HG03139 (cell line): ENCODE measurements around the gene RPSA.
"Not testable (repeated sequence)": the region's sequence is repeated elsewhere in the genome, so short reads cannot be mapped to it uniquely, and the experiment has no call there.

Experiments
- ATAC-seq: cut with Tn5 transposase; IDR thresholded peaks from one replicate; pipeline ENCODE4 v1.9.1; 2021; ENCODE audit not compliant: unreplicated experiment

RPSA gene

DNA sequence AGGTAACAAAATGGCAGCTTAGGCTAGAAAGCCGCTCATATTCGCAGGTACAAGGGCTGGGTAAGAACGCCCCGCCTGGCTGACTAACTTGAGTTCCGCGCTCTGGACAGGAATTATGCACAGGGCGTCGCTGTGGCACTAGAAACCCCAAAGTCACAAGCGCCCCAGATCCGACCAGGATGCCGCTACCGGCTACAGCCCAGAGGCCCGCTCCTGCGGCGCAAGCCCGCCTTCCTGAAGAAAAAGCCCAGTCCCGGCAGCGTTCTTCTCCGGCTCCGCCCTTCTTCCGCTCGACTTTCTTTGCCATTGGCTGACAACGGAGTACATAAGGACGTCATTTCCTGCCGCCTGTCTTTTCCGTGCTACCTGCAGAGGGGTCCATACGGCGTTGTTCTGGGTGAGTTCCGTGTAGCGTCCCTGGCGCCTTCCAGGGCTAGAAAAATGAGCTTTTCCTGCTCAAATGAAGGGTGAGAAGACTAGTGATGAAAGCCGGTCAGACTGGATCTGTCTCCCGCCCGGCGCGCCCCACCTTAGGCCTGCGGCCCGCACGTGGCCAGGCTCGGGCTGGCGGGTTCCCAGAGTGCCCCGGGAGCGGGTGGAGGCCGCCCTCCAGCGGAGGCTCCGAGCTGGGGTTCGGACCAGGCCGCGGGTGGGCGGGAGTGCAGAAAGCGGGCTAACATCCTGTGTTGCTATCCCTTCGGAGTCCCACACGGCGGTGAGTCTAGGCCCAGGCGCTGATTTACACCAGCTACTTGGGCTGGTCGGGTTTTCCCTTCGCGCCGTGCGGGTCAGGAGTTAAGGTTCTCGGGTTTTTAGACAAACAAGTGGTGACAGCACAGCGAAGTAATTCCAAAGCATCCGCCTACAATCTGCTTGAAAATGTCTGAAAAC lies at the start of gene RPSA:
TSS of gene RPSA (plus strand) at position 353 of the 891 bp plus-strand sequence. CDS start 934 bp downstream, outside the sequence.
- ATAC-seq: peak; percentile 92

DNA sequence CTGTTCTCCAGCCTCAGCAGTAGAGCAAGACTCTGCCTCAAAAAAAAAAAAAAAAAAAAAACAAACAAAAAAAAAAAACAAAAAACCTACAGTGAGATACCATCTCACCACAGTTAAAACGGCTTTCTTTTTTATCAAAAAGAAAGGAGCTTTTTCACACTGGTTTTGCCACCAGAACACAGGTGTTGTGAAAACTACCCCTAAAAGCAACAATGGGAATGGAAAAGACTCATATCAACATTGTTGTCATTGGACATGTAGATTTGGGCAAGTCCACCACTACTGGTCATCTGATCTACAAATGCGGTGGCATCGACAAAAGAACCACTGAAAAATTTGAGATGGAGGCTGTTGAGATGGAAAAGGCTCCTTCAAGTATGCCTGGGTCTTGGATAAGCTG lies 48.2 kb upstream of the RPSA start:
- no peak for ATAC-seq

DNA sequence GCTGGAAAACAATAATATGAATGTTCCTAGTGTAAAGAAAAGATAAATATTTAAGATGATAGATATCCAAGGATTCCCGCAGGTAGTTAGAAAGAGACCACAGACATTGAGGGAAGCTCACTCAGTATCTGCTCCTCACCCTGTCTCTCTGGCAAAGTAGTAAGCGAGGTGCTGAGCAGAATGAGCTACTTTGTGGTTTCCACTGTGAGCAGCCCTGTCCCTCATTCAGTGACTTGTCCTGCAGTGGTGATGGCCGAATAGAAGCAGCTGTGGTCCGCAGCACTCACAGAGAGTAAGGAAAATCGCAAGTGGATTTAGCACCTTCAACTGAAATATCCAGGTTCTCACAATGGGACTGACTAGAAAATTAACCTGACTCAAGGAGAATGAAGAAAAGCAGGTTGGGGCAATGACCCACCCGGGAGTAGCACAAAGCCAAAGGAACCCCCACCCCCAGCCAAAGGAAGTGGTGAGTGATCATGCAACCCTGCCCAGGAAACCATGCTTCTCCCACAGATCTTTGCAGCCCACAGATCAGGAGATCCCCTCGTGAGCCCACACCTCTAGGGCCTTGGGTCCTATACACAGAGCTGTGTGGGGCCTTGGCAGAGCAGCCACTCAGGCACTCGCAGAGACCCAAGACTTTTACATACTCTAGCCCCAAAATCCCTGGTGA lies 45.1 kb upstream of the RPSA start:
- ATAC-seq: no peak

DNA sequence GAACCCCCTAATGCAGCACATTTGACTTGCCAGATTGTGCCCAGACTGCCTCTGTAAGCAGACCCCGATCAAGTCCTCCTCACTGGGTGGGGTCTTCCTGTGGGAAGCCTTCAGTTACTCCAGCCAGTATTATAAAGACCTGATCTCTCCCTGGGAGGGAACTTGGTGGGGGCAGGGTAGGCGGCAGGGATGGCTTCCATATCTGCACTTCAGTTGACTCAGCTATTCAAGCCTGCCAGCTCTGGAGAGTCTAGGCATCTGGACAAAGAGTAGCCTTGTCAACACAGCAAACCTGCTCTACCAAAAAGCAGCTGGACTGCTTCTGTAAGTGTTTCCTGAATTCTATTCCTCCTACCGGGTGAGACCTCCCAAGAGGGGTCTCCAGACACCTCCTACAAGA lies 44.3 kb upstream of the RPSA start:
- ATAC-seq: no peak

DNA sequence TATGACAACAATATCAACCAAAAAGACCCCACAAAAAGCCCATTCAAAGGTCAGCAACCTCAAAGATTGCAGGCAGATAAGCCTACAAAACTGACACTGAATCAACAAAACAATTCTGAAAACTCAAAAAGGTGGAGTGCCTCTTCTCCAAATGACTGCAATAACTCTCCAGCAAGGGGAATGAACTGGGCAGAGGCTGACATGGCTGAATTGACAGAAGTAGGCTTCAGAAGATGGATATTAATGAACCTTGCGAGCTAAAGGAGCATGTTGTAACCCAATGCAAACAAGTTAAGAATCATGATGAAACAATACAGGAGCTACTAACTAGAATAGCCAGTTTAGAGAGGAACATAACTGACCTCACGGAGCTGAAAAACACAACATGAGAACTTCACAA lies 43.7 kb upstream of the RPSA start:
- no peak for ATAC-seq

DNA sequence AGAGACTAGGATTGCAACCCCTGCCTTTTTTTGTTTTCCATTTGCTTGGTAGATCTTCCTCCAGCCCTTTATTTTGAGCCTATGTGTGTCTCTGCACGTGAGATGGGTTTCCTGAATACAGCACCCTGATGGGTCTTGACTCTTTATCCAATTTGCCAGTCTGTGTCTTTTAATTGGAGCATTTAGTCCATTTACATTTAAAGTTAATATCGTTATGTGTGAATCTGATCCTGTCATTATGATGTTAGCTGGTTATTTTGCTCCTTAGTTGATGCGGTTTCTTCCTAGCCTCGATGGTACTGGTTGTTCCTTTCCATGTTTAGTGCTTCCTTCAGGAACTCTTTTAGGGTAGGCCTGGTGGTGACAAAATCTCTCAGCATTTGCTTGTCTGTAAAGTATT lies 36.1 kb upstream of the RPSA start:
- ATAC-seq: not testable (repeated sequence)

DNA sequence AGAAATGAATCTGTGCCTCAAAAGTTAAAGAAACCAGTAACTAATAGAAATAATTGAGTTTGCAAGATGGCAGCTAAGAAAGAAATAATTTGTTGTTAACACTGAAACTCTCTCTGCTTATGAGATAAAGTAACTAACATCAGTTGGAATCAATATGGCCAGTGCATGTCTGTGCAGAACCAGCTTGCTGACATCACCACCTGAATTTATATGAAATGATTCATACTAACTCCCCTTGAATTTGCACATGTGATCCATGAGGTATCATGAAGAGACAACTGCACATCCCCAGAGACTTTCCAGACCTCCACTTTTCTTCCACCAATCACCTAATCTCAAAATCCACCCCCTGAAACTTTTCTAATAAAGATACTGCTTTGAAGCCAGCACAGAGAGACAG lies 33.7 kb upstream of the RPSA start:
- no peak for ATAC-seq

DNA sequence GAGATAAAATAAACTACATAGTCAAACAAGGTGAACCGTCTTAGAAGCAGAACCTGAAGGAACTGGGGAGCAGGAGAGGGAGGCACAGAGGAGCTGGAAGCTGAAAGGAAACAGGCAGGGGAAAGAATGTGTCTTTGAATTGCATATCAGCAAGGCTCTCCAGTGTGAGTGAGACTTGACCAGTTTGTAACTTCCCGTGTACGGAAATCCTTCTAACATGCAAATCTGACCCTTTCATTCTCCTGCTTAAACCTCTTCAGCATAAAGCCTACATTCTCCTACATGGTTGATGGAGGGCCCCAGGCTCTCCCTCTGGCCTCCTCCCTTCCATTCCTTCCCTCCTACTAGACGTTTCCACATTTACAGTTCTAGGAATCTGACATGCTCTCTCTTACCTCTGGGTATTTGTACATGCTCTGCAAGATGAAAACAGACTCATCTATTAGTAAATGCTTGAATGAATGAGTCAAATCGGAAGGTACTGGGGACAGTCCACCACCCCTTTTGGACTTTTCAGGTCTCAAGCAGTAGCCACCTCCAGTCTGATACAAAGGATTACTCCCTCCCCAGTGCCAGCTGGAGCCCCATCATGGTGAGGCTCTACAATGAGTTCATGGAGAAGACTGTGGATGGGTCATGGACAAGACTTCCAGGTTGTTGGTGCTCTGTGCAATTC lies 29.4 kb upstream of the RPSA start:
- no peak for ATAC-seq

DNA sequence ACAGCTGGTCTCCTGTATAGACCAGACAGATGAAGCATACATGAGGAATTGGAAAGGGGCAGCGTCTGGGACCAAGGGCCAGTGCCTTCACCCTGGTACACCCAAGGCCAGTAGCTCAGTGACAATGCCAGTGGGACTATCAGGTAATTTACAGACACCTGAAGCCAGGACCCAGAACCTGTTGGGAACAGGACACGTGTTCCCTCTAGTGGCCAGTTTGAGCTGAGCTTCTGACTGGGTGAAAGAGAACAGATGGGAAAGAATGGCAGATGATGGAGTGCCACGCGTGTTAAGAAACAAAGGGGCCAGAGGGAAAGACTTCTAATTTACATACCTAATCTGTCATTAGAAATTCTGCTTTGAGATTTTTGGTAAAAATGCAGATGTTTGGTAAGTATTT lies 28.4 kb upstream of the RPSA start:
- no peak for ATAC-seq

DNA sequence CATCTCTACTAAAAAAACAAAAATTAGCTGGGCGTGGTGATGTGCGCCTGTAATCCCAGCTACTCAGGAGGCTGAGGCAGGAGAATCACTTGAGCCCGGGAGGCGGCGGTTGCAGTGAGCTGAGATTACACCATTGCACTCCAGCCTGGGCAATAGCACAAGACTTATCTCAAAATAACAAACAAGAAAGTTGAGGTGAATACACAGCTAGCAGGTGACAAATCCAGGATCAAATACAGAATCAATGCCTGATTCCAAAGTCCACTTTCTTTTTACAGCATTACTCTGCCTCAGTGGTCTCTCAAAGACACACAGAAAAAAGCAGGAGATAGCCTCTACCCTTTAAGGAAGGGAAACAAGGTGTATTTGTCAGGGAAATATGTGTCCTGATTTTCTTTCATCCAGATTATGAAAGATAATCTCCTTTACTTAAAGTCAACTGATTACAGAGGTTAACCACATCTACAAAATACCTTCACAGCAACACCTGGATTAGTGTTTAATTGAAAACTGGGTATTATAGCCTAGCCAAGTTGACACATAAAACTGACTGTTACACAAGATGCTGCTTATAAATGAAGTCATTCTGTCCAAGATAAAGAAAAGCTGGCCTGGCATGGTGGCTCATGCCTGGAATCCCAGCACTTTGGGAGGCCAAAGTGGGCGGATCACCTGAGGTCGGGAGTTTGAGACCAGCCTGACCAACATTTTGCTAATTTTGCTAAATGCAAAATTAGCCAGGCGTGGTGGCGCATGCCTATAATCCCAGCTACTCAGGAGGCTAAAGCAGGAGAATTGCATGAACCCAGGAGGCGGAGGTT lies 27.4 kb upstream of the RPSA start:
- ATAC-seq: no peak

DNA sequence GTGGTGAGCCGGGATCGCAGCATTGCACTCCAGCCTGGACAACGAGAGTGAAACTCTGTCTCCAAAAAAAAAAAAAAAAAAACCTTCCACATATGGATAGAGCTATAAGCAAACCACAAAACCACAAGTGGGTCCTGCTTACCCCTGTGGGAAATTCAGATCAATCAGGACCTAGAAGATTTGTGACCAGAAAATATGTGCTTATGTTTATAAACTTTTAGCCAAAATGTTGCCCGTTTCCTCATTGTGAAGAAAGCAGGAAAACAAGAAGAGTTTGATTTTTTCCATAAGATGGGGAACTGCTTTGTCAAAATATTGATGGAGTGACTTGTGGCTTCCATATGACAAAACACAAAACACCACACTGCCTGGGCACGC lies 26.8 kb upstream of the RPSA start:
- no peak for ATAC-seq

DNA sequence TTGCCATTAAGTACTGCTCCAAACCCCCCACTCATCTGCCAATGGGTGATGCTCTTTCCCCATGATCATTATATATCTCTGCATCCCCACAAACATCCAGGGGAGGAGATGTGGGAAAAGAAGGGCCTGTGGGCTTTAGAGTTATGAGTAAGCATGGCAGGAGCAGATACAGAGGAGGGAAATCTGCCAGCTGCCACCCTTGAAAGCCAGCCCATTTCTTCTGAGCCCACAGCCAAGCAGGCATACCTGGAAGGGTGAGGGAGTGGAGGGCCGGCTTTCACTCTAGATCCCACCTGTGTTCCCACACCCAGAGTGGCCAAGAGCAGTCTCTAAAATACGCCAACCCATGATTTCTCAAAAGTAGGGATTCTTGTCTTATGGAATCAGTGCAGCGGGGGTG lies 25.1 kb upstream of the RPSA start:
- ATAC-seq: no peak

DNA sequence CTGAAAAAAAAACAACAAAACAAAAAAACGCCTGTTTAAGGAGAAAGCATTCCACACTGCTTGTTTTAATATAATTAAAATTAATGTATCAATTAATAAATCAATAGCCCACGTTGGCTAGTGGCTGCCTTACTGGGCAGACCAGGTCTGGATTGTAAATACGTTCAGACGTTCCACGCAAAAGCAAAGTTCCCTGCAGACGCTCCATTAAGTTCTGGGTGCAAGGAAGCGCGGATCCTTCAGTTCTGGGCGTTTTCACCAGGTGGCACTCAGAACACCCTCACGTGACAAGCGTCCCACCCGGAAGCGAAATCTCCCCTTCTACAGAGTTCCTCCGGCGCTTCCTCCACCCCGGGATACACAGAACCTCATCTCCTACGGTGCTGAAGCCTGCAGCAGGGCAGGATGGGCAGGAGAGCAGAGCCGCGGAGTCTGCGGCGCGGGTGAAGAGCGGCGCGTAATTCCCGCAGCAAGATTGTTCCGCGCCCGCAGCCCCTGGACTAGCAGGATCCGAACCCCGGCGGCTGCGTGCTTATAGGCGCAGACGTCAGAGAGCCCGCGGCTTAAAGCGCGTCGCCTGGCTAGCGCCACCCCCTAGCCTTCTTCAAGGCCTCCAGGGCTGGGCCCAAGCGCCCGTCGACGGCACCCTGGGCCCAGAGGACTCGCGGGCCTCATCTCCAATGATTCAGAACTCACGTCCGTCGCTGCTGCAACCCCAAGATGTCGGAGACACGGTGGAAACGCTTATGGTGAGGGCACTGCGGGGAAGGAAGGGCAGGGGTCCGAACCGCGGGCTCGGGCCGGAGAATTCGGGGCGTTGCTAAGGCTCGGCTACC lies 23.3 kb upstream of the RPSA start, which contains the start of gene SLC25A38:
TSS of gene SLC25A38 (plus strand) at position 326 of the 836 bp plus-strand sequence. CDS start at position 681, 355 bp downstream.
- ATAC-seq: peak; percentile 60

DNA sequence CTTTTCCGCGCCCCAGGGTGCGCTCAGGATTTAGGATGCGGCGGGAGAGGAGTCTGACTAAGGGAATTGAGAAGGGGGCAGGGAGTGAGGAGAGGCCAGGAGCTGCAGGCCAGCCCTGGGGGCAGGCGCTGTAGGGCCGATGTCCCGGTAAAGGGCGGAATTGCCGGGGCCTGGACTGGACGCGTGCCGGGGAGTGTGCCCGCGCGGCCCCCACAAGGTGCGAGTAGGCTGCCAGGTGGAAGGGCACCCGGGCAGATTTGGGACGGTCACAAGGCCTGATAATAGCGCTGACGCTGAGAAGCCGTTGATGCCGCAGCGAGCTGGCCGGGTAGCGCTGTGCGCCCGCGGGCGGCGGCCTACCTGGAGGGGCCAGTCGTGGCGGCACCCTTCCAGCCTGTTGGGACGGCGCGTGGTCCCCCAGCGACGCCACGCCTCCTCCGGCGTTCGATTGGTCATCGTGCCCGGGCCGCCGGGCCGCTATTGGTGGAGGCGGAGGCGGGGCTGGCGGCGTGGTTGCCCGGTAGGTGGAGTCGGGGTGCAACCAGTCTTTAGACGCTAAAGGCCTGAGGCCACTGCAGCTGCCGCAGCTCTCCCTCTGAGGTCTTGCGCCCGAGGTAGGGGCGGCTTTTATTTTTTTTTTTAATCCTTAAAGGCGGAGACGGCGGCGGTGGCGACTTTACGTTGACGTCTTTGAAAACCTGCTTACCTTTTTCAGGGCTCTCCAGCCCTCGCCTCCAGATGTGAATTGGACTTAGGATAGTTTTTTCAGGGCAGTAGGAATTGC lies 22.4 kb upstream of the RPSA start:
- ATAC-seq: peak; percentile 74

DNA sequence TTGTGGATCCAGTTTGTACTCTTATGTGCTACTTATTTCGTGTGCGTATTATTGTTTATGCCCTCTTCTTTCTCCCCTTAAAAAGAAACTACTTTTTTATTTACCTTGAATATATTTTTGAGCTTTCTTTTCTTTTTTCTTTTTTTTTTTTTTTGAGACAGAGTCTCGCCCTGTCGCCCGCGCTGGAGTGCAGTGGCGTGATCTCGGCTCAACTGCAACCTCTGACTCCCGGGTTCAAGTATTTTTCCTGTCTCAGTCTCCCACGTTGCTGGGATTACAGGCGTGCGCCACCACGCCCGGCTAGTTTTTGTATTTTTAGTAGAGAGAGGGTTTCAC lies 21.9 kb upstream of the RPSA start:
- ATAC-seq: no peak

DNA sequence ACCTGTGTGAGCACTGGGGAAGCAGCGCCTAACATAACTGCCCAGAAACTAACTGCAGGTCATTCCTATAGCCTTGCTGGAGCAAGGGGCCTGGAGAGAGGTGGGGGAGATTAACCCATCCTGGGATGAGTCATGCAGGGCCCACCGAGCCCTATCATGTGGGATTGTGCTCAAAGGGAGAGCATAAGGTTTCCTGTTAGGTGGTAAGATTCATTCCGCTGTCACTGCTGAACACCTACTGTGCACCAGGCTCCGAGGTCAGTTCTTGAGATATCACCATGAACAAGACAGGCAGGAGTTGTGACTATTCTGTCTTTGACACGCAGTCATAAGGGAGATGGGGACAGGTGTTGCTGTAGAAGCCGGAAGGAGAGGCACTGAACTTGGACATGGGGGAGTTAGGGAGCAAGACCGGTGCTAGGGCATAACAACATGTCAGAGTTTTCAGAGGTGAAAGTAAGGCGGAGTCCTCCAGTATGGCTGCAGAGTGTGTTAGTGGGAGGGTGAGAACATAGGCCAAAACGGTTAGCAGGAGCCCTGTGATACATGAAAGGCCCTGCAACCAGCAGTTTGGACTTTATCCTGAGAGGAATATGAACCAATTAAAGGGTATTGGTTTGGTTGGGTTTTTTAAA lies 20.9 kb upstream of the RPSA start:
- no peak for ATAC-seq

DNA sequence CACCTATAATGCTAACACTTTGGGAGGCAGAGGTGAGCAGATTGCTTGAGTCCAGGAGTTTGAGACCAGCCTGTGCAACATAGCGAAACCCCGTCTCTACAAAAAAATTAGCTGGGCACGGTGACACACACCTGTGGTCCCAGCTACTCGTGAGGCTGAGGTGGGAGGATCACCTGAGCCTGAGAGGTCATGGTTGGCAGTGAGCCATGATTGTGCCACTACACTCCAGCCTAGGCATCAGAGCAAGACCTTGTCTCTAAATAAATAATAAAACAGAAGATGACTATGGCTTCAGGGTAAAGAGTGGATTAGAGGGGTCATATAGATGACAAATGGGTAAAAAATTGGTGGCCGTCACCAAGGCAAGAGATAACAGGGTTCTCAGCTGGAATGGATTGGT lies 20.2 kb upstream of the RPSA start:
- ATAC-seq: no peak

DNA sequence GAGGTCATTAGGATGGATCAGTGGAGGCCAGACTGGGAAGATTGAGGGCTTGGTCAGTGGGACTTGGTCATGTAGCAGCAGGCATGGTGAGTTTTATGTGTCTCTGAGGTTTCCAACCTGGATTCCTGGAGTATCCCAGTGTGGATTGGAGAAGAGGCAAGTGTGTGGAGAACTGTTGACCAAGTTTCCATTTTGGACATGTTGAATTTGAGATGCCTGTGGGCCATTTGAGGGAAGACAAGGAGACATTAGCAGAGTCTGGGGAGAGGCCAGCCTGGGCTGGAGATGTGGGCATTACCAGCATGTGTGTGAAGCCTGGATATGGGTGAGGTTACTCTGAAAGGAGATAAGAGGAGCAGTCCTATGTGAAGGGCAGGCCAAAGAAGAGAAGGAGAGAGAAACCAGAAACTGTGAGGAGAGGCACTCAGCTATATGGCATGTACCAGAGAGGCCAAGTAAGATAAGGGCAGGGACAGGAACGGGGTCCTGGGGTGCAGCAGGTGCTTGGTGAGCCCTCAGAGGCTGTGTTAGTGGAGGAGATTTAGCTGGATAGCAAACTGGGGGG lies 19.0 kb upstream of the RPSA start:
- no peak for ATAC-seq

DNA sequence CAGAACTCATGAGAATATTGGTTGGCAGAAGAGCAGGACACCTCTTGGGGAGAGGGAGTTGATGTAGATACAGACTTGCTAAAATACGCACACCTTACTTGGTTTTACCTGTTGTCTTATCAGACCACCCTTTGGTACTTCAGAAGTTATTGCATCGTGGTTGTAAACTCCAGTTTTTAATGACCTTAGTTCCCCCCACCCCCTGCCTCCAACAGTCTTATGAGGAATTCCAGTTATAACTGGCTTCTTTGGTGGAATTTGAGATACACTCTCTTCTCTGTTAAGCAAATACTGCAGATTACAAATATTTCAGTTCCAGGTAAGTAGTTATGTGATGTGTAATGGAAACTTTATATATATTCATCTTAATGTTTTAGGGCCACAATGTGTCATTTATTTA lies 18.4 kb upstream of the RPSA start:
- no peak for ATAC-seq
